ENCODE measurements around the gene TSFM.

- TF ChIP-seq, protein P1, sequence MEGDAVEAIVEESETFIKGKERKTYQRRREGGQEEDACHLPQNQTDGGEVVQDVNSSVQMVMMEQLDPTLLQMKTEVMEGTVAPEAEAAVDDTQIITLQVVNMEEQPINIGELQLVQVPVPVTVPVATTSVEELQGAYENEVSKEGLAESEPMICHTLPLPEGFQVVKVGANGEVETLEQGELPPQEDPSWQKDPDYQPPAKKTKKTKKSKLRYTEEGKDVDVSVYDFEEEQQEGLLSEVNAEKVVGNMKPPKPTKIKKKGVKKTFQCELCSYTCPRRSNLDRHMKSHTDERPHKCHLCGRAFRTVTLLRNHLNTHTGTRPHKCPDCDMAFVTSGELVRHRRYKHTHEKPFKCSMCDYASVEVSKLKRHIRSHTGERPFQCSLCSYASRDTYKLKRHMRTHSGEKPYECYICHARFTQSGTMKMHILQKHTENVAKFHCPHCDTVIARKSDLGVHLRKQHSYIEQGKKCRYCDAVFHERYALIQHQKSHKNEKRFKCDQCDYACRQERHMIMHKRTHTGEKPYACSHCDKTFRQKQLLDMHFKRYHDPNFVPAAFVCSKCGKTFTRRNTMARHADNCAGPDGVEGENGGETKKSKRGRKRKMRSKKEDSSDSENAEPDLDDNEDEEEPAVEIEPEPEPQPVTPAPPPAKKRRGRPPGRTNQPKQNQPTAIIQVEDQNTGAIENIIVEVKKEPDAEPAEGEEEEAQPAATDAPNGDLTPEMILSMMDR (IDR thresholded peaks at IDR 0.05; ENCODE audit: low read depth, low read length, poor library complexity, severe bottlenecking): no peak
- no peak for TF ChIP-seq EZH2phosphoT487 (IDR thresholded peaks at IDR 0.05; ENCODE audit: borderline replicate concordance, low read length)
These were observed 30.6 kb upstream of the TSFM start, which contains the start of gene CDK4 for GRCh38 chr12:57751788-57752667.

Measured in DOHH2 (cell line).